Activated B cell treated with CpG ODN at 0.5 μM for 24 hours (primary cell): ENCODE results near the gene OMP. TPM values are rescaled to one million over a fixed set of nuclear protein-coding genes. Genes with fewer than 3 reads are reported as not detected.

ENCODE experiments used
- ATAC-seq: fragments of 200-7000 bp; cut with Tn5 transposase; one replicate; pipeline ENCODE4 v1.10.0; 2021; ENCODE audit warnings: low read depth, mild to moderate bottlenecking, moderate library complexity
- CTCF ChIA-PET: fragments of 350-600 bp; sonication (Branson Sonifier 250); formaldehyde crosslinking; loops from one replicate; lab custom pipeline; 2021; ENCODE audit warnings: antibody characterized with exemption; lab: Charles Lee
- POLR2A ChIA-PET: fragments of 350-600 bp; sonication (Branson Sonifier 250); formaldehyde crosslinking; loops from one replicate; lab custom pipeline; 2021; ENCODE audit warnings: antibody characterized with exemption; lab: Charles Lee
- DNase-seq: peaks from one replicate; pipeline ENCODE4 v3.0.0; 2022
- H3K27ac Mint-ChIP-seq: one replicate; pipeline ENCODE4 v1.8.0; 2020; ENCODE audit warnings: mixed read lengths
- H3K27me3 Mint-ChIP-seq: one replicate; pipeline ENCODE4 v1.8.0; 2021; ENCODE audit warnings: mixed read lengths
- H3K36me3 Mint-ChIP-seq: one replicate; pipeline ENCODE4 v1.8.0; 2021; ENCODE audit warnings: low read depth, mixed read lengths
- H3K4me1 Mint-ChIP-seq: one replicate; pipeline ENCODE4 v1.8.0; 2021; ENCODE audit warnings: mixed read lengths
- H3K4me3 Mint-ChIP-seq: one replicate; pipeline ENCODE4 v1.8.0; 2020; ENCODE audit warnings: mild to moderate bottlenecking, mixed read lengths
- H3K9me3 Mint-ChIP-seq: one replicate; pipeline ENCODE4 v1.8.0; 2020; ENCODE audit warnings: mixed read lengths
- CTCF ChIP-seq: fragments of 200-600 bp; IDR thresholded peaks from one replicate; pipeline ENCODE4 v1.8.0; 2022; ENCODE audit warnings: antibody characterized with exemption, mild to moderate bottlenecking
- intact Hi-C: fragments of 100-400 bp; cut with micrococcal nuclease; formaldehyde crosslinking; loops from one replicate; pipeline ENCODE4 v1.15.1; 2024
- total RNA-seq: library from RNA; stranded (reverse); gene quantifications from 2 replicates; pipeline ENCODE4 v1.2.3, GENCODE V29; 2022

OMP gene
- total RNA-seq, 1 donor from 2014 or later = not detected

- no peaks in the 10 kb centered on the region for H3K9me3 Mint-ChIP-seq
- DNase-seq (peak; percentile 9), ATAC-seq (no peak)
- H3K4me3 Mint-ChIP-seq = peak overlapping the region; percentile 35
- ChIA-PET CTCF (no interaction called here), POLR2A (no interaction called here)
- no peak overlapping the region for H3K27ac Mint-ChIP-seq
- intact Hi-C loops = loop anchor here (10.0 kb wide), 1 partner anchor 406 kb away; the partner anchor contains the start of gene PAK1
- H3K27me3 Mint-ChIP-seq = no peaks in the 10 kb centered on the region
- TF ChIP-seq CTCF = no peak
- H3K36me3 Mint-ChIP-seq = no peaks in the 10 kb centered on the region
- peaks cover 10% of the 10 kb centered on the region for H3K4me1 Mint-ChIP-seq
These were observed 33.9 kb upstream of the OMP start for GRCh38 chr11:77068457-77069335.

GRCh38 chr11:77069336-77069968 is 33.2 kb upstream of the OMP start:
- CTCF ChIA-PET = no interaction called here
- DNase-seq (peak; percentile 16), ATAC-seq (no peak)
- peaks cover 10% of the 10 kb centered on the region for H3K4me1 Mint-ChIP-seq
- no peak overlapping the region for H3K27ac Mint-ChIP-seq
- POLR2A ChIA-PET = interaction anchor here (0.5 kb wide), 1 partner anchor 21 kb away, joined by 3 read pairs; no protein-coding TSS in a partner anchor
- TF ChIP-seq CTCF = no peak
- H3K4me3 Mint-ChIP-seq = peak overlapping the region; percentile 21
- H3K9me3 Mint-ChIP-seq = no peaks in the 10 kb centered on the region
- intact Hi-C loops = loop anchor here (10.0 kb wide), 1 partner anchor 405 kb away; the partner anchor contains the start of gene PAK1
- no peaks in the 10 kb centered on the region for H3K36me3 Mint-ChIP-seq
- no peaks in the 10 kb centered on the region for H3K27me3 Mint-ChIP-seq

- CTCF ChIA-PET = no interaction called here
- no peak for TF ChIP-seq CTCF
These were observed 32.6 kb upstream of the OMP start for GRCh38 chr11:77069969-77070582.

GRCh38 chr11:77071077-77071476 is 31.6 kb upstream of the OMP start:
- POLR2A ChIA-PET = no interaction called here
- H3K27ac Mint-ChIP-seq = no peak overlapping the region
- H3K4me1 Mint-ChIP-seq = peaks cover 5% of the 10 kb centered on the region
- no peak for TF ChIP-seq CTCF
- ATAC-seq = no peak
- no peak overlapping the region for H3K4me3 Mint-ChIP-seq
- CTCF ChIA-PET = no interaction called here
- H3K9me3 Mint-ChIP-seq = no peaks in the 10 kb centered on the region
- intact Hi-C loops = no loop called here
- no peaks in the 10 kb centered on the region for H3K27me3 Mint-ChIP-seq
- DNase-seq = no peak
- H3K36me3 Mint-ChIP-seq = no peaks in the 10 kb centered on the region

More at GRCh38 chr11:77069969-77070582, 32.6 kb upstream of the OMP start:
- no peaks in the 10 kb centered on the region for H3K36me3 Mint-ChIP-seq
- H3K27me3 Mint-ChIP-seq = no peaks in the 10 kb centered on the region
- DNase-seq = peak; percentile 8
- POLR2A ChIA-PET = interaction anchor here (0.5 kb wide), 1 partner anchor 22 kb away, joined by 3 read pairs; no protein-coding TSS in a partner anchor
- H3K4me1 Mint-ChIP-seq = peaks cover 10% of the 10 kb centered on the region
- ATAC-seq = no peak
- H3K27ac Mint-ChIP-seq = no peak overlapping the region
- no peaks in the 10 kb centered on the region for H3K9me3 Mint-ChIP-seq
- intact Hi-C loops = loop anchor here (10.0 kb wide), 1 partner anchor 405 kb away; the partner anchor contains the start of gene PAK1
- H3K4me3 Mint-ChIP-seq = no peak overlapping the region
